Measurements from ENCODE around the gene MPV17L.
"Not testable (repeated sequence)": the region's sequence is repeated elsewhere in the genome, so short reads cannot be mapped to it uniquely, and the experiment has no call there.

The MPV17L gene

DNA sequence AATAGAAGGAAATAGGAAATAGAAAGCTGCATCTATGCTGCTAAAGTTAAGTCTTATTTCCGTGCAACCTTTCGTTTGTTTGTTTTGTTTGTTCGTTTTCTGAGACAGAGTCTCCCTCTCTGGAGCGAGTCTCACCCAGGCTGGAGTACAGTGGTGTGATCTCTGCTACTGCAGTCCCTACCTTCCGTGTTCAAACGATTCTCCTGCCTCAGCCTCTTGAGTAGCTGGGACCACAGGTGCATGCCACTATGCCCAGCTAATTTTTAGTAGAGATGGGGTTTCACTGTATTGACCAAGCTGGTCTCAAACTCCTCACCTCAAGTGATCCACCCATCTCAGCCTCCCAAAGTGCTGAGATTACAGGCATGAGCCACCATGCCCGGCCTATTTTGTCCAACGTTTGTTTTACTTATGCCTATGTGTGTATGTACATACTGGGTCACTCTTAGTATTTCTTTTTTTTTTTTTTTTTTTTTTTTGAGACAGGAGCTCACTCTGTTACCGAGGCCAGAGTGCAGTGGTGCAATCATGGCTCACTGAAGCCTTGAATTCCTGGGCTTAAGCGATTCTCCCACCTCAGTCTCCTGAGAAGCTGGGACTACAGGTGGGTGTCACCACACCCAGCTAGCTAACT is 55.7 kb downstream of the MPV17L start:
- DNase-seq (ENCODE audit: low read depth in 2 of 2): no peak

- no peak for DNase-seq (ENCODE audit: low read depth in 2 of 2)
Observed at GRCh38 chr16:15452246-15452855, 56.8 kb downstream of the MPV17L start.

GRCh38 chr16:15453296-15453695 is 57.7 kb downstream of the MPV17L start:
- DNase-seq (ENCODE audit: low read depth in 2 of 2): not testable (repeated sequence)

GRCh38 chr16:15454933-15455332 is 59.4 kb downstream of the MPV17L start:
- DNase-seq (ENCODE audit: low read depth in 2 of 2): not testable (repeated sequence)

DNA sequence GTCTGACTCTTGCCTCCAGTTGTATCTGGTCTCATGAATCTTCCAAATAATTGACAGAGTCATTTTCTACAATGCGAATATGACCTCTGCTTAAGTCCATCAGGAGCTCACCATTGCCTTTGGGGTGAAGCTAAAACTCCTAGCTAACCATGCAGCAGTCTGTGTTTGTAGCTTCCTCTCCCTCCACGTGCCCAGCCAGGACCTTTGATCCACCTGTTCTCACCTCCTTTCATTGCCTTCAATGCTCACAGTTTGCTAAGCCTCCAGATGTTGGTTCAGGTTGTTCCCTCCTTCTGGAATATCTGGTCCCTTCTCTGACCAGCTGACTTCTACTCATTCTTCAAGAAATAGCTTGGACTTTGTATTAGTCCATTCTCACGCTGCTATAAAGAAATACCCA is 61.8 kb downstream of the MPV17L start:
- no peak for DNase-seq (ENCODE audit: low read depth in 2 of 2)

DNA sequence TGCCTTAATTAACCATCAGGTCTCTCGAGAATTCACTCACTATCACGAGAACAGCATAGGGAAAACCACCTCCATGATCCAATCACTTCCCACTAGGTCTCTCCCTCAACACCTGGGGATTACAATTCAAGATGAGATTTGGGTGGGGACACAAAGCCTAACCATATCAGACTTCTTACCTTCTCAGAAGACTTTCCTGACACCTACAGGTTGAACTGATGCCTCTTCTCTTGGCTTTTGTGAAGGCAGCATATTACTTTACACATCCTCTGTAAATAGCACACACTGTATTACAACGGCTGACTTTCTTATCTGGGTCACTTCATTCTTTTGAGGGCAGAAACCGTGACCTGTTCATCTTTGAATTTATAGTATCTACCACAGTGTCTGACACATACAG is 62.4 kb downstream of the MPV17L start:
- no peak for DNase-seq (ENCODE audit: low read depth in 2 of 2)

- DNase-seq (ENCODE audit: low read depth in 2 of 2): no peak
Observed at GRCh38 chr16:15459791-15460190, 64.2 kb downstream of the MPV17L start.

DNA sequence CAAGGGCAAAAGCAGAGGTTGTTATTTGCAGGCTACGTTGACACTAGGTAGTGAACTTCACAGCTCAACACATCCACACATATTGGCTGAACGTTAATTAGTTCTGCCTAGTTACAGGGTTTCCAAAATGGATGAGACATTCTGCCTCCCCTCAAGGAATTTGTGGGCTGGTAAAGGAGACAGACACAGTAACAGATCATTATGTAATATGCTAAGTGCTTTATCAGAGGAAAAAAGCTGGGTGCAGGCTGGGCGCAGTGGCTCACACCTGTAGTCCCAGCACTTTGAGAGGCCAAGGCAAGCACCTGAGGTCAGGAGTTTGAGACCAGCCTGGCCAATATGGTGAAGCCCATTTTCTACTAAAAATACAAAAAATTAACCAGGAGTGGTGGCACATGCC is 65.0 kb downstream of the MPV17L start:
- DNase-seq (ENCODE audit: low read depth in 2 of 2): no peak

- DNase-seq (ENCODE audit: low read depth in 2 of 2): no peak
Observed at GRCh38 chr16:15461376-15461775, 65.8 kb downstream of the MPV17L start.
